GM21423 (cell line): Measurements from ENCODE around the gene DOK3.

Experiments used
- ATAC-seq: cut with Tn5 transposase; IDR thresholded peaks from one replicate; pipeline ENCODE4 v1.9.1; 2021; ENCODE audit warnings: mild to moderate bottlenecking, moderate library complexity; ENCODE audit not compliant: unreplicated experiment

The DOK3 gene

GRCh38 chr5:177452688-177453638 is 56.7 kb downstream of the DOK3 start:
- no peak for ATAC-seq
